ENCODE results near the gene FXN. TPM values are rescaled to one million over a fixed set of nuclear protein-coding genes. Genes with fewer than 3 reads are reported as not detected.

Gene FXN
- total and polyA plus RNA-seq, 2 donors (not counting 1 experiment from before 2014, with no cell fraction given): 8.8 to 9.6 TPM

GRCh38 chr9:69131682-69132081 lies 96.1 kb downstream of the FXN start:
- 89% methylated on average over 1 of the region's 1 CpG for WGBS (ENCODE audit: insufficient coverage)
- POLR2A ChIA-PET: no interaction called here
- peaks cover 12% of the 10 kb centered on the region for H3K27me3 Mint-ChIP-seq

GRCh38 chr9:69132361-69132760 lies 96.8 kb downstream of the FXN start:
- H3K9ac ChIP-seq (ENCODE audit: low read length): no peak overlapping the region
- peaks cover 12% of the 10 kb centered on the region for H3K27me3 Mint-ChIP-seq
- no peaks in the 10 kb centered on the region for H4K20me1 ChIP-seq (ENCODE audit: control insufficient read depth, insufficient read depth, low read length, poor library complexity, severe bottlenecking)
- no peak overlapping the region for H3K4me2 ChIP-seq (replicated peaks; ENCODE audit: low read depth, low read length, poor library complexity, severe bottlenecking)
- TF ChIP-seq EZH2 (IDR thresholded peaks at IDR 0.05; ENCODE audit: borderline replicate concordance, insufficient read depth, low read depth, low read length, poor library complexity, severe bottlenecking) (no peak), CTCF (IDR thresholded peaks at IDR 0.05) (no peak)
- no peaks in the 10 kb centered on the region for H3K4me1 Mint-ChIP-seq
- DNase-seq (no peak), ATAC-seq (ENCODE audit: low read depth) (no peak)
- CTCF ChIA-PET: no interaction called here
- no peak overlapping the region for H3K27ac ChIP-seq (ENCODE audit: low read length in 2 of 2)
- H3K27ac Mint-ChIP-seq: no peak overlapping the region
- no peaks in the 10 kb centered on the region for H3K4me1 ChIP-seq (ENCODE audit: control insufficient read depth in 2 of 2, insufficient read depth in 2 of 2, low read length in 2 of 2)
- H2AFZ ChIP-seq (ENCODE audit: insufficient read depth, low read depth, low read length, poor library complexity, severe bottlenecking): no peak overlapping the region
- no peaks in the 10 kb centered on the region for H3K9me3 Mint-ChIP-seq (ENCODE audit: insufficient read depth)
- WGBS (ENCODE audit: insufficient coverage): 86% methylated on average over 1 of the region's 4 CpGs
- POLR2A ChIA-PET: no interaction called here
- no peaks in the 10 kb centered on the region for H3K36me3 ChIP-seq (replicated peaks in 1 of 2; ENCODE audit: control extremely low read depth in 1 of 2, control insufficient read depth in 1 of 2, extremely low read depth in 1 of 2, insufficient read depth in 2 of 2, low read length in 1 of 2)
- intact Hi-C loops (cut with micrococcal nuclease): no loop called here
- no peak overlapping the region for H3K4me3 Mint-ChIP-seq
- H3K9me3 ChIP-seq (ENCODE audit: control extremely low read depth in 1 of 3, control insufficient read depth in 2 of 3, insufficient read depth in 1 of 3, low read length in 2 of 3): no peaks in the 10 kb centered on the region
- no peaks in the 10 kb centered on the region for H3K79me2 ChIP-seq (ENCODE audit: control insufficient read depth, insufficient read depth, low read length)
- H3K4me3 ChIP-seq (ENCODE audit: control extremely low read depth in 1 of 5, extremely low read depth in 1 of 5, insufficient read depth in 1 of 5, low read depth in 2 of 5, low read length in 4 of 5): no peak overlapping the region
- no peaks in the 10 kb centered on the region for H3K27me3 ChIP-seq (replicated peaks in 1 of 4; ENCODE audit: control extremely low read depth in 1 of 4, control insufficient read depth in 3 of 4, insufficient read depth in 4 of 4, low read length in 3 of 4)

More at GRCh38 chr9:69131682-69132081, 96.1 kb downstream of the FXN start:
- DNase-seq (no peak), ATAC-seq (ENCODE audit: low read depth) (no peak)
- no peaks in the 10 kb centered on the region for H3K4me1 Mint-ChIP-seq
- H3K79me2 ChIP-seq (ENCODE audit: control insufficient read depth, insufficient read depth, low read length): no peaks in the 10 kb centered on the region
- no peak overlapping the region for H3K27ac ChIP-seq (ENCODE audit: low read length in 2 of 2)
- H3K4me1 ChIP-seq (ENCODE audit: control insufficient read depth in 2 of 2, insufficient read depth in 2 of 2, low read length in 2 of 2): no peaks in the 10 kb centered on the region
- no peaks in the 10 kb centered on the region for H3K9me3 Mint-ChIP-seq (ENCODE audit: insufficient read depth)
- H3K4me3 Mint-ChIP-seq: no peak overlapping the region
- H3K9ac ChIP-seq (ENCODE audit: low read length): no peak overlapping the region
- H3K4me2 ChIP-seq (replicated peaks; ENCODE audit: low read depth, low read length, poor library complexity, severe bottlenecking): no peak overlapping the region
- intact Hi-C loops (cut with micrococcal nuclease): no loop called here
- no peak overlapping the region for H3K27ac Mint-ChIP-seq
- no peaks in the 10 kb centered on the region for H3K9me3 ChIP-seq (ENCODE audit: control extremely low read depth in 1 of 3, control insufficient read depth in 2 of 3, insufficient read depth in 1 of 3, low read length in 2 of 3)
- TF ChIP-seq CTCF (IDR thresholded peaks at IDR 0.05) (no peak), EZH2 (IDR thresholded peaks at IDR 0.05; ENCODE audit: borderline replicate concordance, insufficient read depth, low read depth, low read length, poor library complexity, severe bottlenecking) (no peak)
- no peak overlapping the region for H3K4me3 ChIP-seq (ENCODE audit: control extremely low read depth in 1 of 5, extremely low read depth in 1 of 5, insufficient read depth in 1 of 5, low read depth in 2 of 5, low read length in 4 of 5)
- H2AFZ ChIP-seq (ENCODE audit: insufficient read depth, low read depth, low read length, poor library complexity, severe bottlenecking): no peak overlapping the region
- CTCF ChIA-PET: no interaction called here
- no peaks in the 10 kb centered on the region for H3K36me3 ChIP-seq (replicated peaks in 1 of 2; ENCODE audit: control extremely low read depth in 1 of 2, control insufficient read depth in 1 of 2, extremely low read depth in 1 of 2, insufficient read depth in 2 of 2, low read length in 1 of 2)
- no peaks in the 10 kb centered on the region for H4K20me1 ChIP-seq (ENCODE audit: control insufficient read depth, insufficient read depth, low read length, poor library complexity, severe bottlenecking)
- no peaks in the 10 kb centered on the region for H3K27me3 ChIP-seq (replicated peaks in 1 of 4; ENCODE audit: control extremely low read depth in 1 of 4, control insufficient read depth in 3 of 4, insufficient read depth in 4 of 4, low read length in 3 of 4)

Data from B cell (primary cell).